SU-DHL-6 (cell line): Measurements from ENCODE around the gene ZFHX3.

Experiments
- H2AFZ ChIP-seq: fragments of 200-600 bp; sonication (generic); 2 replicates; pipeline ENCODE4 v1.6.1; 2014; ENCODE audit warnings: low read depth, mild to moderate bottlenecking, moderate library complexity, mixed read lengths, antibody characterized with exemption, low read length; ENCODE audit not compliant: severe bottlenecking
- H3F3A ChIP-seq: fragments of 200-600 bp; shearing (Covaris generic); 2 replicates; pipeline ENCODE4 v1.6.0; 2016; ENCODE audit warnings: antibody characterized with exemption, mild to moderate bottlenecking; ENCODE audit not compliant: insufficient read depth
- H3K27ac ChIP-seq: fragments of 200-600 bp; sonication (generic); 2 replicates; pipeline ENCODE4 v1.5.1; 2016; ENCODE audit warnings: low read depth, mild to moderate bottlenecking, low read length, moderate library complexity, mixed read lengths
- H3K27me3 ChIP-seq: fragments of 200-600 bp; sonication (generic), shearing (Covaris generic); 2 replicates; pipeline ENCODE4 v1.6.0; 2014; ENCODE audit warnings: mild to moderate bottlenecking, low read length
- H3K36me3 ChIP-seq: fragments of 200-600 bp; sonication (generic); 2 replicates; pipeline ENCODE4 v1.6.1; 2014; ENCODE audit warnings: mild to moderate bottlenecking, low read length, mixed read lengths
- H3K4me2 ChIP-seq: fragments of 300-600, 200-600 bp; shearing (Covaris generic), sonication (generic); 2 replicates; pipeline ENCODE4 v1.6.0; 2014; ENCODE audit warnings: low read length, low read depth, mild to moderate bottlenecking; ENCODE audit not compliant: poor library complexity, severe bottlenecking
- H3K4me3 ChIP-seq: fragments of 200-600 bp; sonication (generic); 2 replicates; pipeline ENCODE4 v1.5.1; 2014; ENCODE audit warnings: antibody characterized with exemption, low read length, mild to moderate bottlenecking, mixed read lengths; ENCODE audit not compliant: insufficient read depth, poor library complexity, severe bottlenecking
- H3K79me2 ChIP-seq: fragments of 200-600 bp; sonication (generic); 2 replicates; pipeline ENCODE4 v1.6.1; 2014; ENCODE audit warnings: mild to moderate bottlenecking, low read length, moderate library complexity; ENCODE audit not compliant: insufficient read depth
- H3K9ac ChIP-seq: fragments of 200-600 bp; sonication (generic); 2 replicates; pipeline ENCODE4 v1.7.0; 2014; ENCODE audit warnings: mild to moderate bottlenecking, low read length
- H3K9me2 ChIP-seq: fragments of 200-600 bp; sonication (generic); replicated peaks from 2 replicates; pipeline ENCODE4 v1.6.1; 2014; ENCODE audit warnings: low read length; ENCODE audit not compliant: insufficient read depth
- H3K9me3 ChIP-seq: fragments of 200-600 bp; sonication (generic); 2 replicates; pipeline ENCODE4 v1.6.1; 2014; ENCODE audit warnings: low read length, mixed read lengths; ENCODE audit not compliant: insufficient read depth
- H4K20me1 ChIP-seq: fragments of 200-600 bp; sonication (generic); 2 replicates; pipeline ENCODE4 v1.6.1; 2014; ENCODE audit warnings: low read depth, mild to moderate bottlenecking, antibody characterized with exemption, low read length, moderate library complexity, mixed read lengths
- CTCF ChIP-seq: fragments of 200-600 bp; sonication (generic); IDR thresholded peaks from one replicate; pipeline ENCODE4 v1.5.1; 2017; ENCODE audit warnings: antibody characterized with exemption, mild to moderate bottlenecking, low read length, moderate library complexity; ENCODE audit not compliant: insufficient read depth, poor library complexity, severe bottlenecking
- EZH2phosphoT487 ChIP-seq: fragments of 200-600 bp; sonication (generic), shearing (Covaris generic); conservative IDR thresholded peaks from 2 replicates; pipeline ENCODE4 v1.6.1; 2018; ENCODE audit warnings: mild to moderate bottlenecking, antibody characterized with exemption, low read length, moderate library complexity, mixed read lengths

ZFHX3 gene

GRCh38 chr16:72898216-72898825 lies 149.6 kb downstream of the ZFHX3 start:
- Histone ChIP-seq H3K9me3 (no peaks in the 10 kb centered on the region), H3K79me2 (no peaks in the 10 kb centered on the region), H2AFZ (no peak overlapping the region), H3K4me2 (no peak overlapping the region), H3K27ac (no peak overlapping the region), H3F3A (no peaks in the 10 kb centered on the region), H4K20me1 (no peaks in the 10 kb centered on the region), H3K27me3 (no peaks in the 10 kb centered on the region), H3K36me3 (no peaks in the 10 kb centered on the region), H3K9me2 (no peaks in the 10 kb centered on the region), H3K4me3 (no peak overlapping the region), H3K9ac (no peak overlapping the region)
- TF ChIP-seq CTCF (no peak), EZH2phosphoT487 (no peak)

GRCh38 chr16:72897707-72898106 lies 150.2 kb downstream of the ZFHX3 start:
- no peaks in the 10 kb centered on the region for H3K79me2 ChIP-seq
- H3K36me3 ChIP-seq, result no peaks in the 10 kb centered on the region
- no peaks in the 10 kb centered on the region for H3K9me2 ChIP-seq
- no peak overlapping the region for H2AFZ ChIP-seq
- H3K9ac ChIP-seq, result no peak overlapping the region
- H3F3A ChIP-seq, result no peaks in the 10 kb centered on the region
- no peaks in the 10 kb centered on the region for H4K20me1 ChIP-seq
- H3K4me3 ChIP-seq, result no peak overlapping the region
- H3K9me3 ChIP-seq, result no peaks in the 10 kb centered on the region
- H3K27ac ChIP-seq, result no peak overlapping the region
- TF ChIP-seq CTCF, result no peak
- TF ChIP-seq EZH2phosphoT487, result no peak
- H3K27me3 ChIP-seq, result no peaks in the 10 kb centered on the region
- H3K4me2 ChIP-seq, result no peak overlapping the region

- H4K20me1 ChIP-seq, result no peaks in the 10 kb centered on the region
- no peaks in the 10 kb centered on the region for H3F3A ChIP-seq
- H3K9ac ChIP-seq, result no peak overlapping the region
- TF ChIP-seq CTCF (no peak), EZH2phosphoT487 (no peak)
- no peak overlapping the region for H3K27ac ChIP-seq
- H3K36me3 ChIP-seq, result no peaks in the 10 kb centered on the region
- no peaks in the 10 kb centered on the region for H3K27me3 ChIP-seq
- no peaks in the 10 kb centered on the region for H3K9me3 ChIP-seq
- H3K4me3 ChIP-seq, result no peak overlapping the region
- H3K79me2 ChIP-seq, result no peaks in the 10 kb centered on the region
- no peak overlapping the region for H2AFZ ChIP-seq
- no peak overlapping the region for H3K4me2 ChIP-seq
- no peaks in the 10 kb centered on the region for H3K9me2 ChIP-seq
Observed at GRCh38 chr16:72896485-72897118, 151.3 kb downstream of the ZFHX3 start.
